ENCODE measurements around the gene PKNOX2. TPM values are rescaled to one million over a fixed set of nuclear protein-coding genes. Genes with fewer than 3 reads are reported as not detected.

PKNOX2 gene
- total RNA-seq, 1 donor, result under 0.01 TPM

DNA sequence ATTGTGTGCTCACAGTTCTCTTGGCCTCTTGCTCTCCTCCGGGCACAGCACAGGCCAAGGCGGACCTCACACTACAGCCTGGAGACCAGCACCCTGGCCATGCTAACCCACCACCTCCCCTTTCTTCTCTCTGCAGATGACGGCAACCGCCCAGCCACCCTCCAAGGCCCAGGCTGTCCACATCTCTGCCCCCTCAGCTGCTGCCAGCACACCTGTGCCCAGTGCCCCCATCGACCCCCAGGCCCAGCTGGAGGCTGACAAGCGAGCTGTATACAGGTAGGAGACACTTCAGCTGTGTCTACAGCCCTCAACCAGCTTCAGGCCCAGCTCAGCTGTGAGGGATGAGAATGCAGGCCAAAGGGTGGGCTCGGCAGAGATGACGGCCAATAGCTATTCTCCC, 203.2 kb downstream of the PKNOX2 start:
- Histone ChIP-seq H3K4me3 (ENCODE audit: insufficient read depth, low read length) (no peak overlapping the region), H3K27me3 (ENCODE audit: insufficient read depth, low read length) (peaks cover 11% of the 10 kb centered on the region), H4K20me1 (ENCODE audit: insufficient read depth, low read length) (no peaks in the 10 kb centered on the region), H3K27ac (ENCODE audit: low read depth, low read length) (no peak overlapping the region), H3K4me2 (ENCODE audit: insufficient read depth, low read length) (no peak overlapping the region), H3K9me3 (ENCODE audit: low read depth, low read length) (no peaks in the 10 kb centered on the region), H3K36me3 (ENCODE audit: insufficient read depth, low read length) (no peaks in the 10 kb centered on the region), H3K4me1 (ENCODE audit: insufficient read depth, low read length) (peaks cover 12% of the 10 kb centered on the region), H3K79me2 (ENCODE audit: insufficient read depth, low read length) (no peaks in the 10 kb centered on the region), H2AFZ (ENCODE audit: low read length) (no peak overlapping the region)
- no peak for DNase-seq (ENCODE audit: insufficient read length, low spot score, missing footprints)
- TF ChIP-seq CTCF (IDR thresholded peaks at IDR 0.05; ENCODE audit: extremely low read depth, low read depth, low read length), result no peak

DNA sequence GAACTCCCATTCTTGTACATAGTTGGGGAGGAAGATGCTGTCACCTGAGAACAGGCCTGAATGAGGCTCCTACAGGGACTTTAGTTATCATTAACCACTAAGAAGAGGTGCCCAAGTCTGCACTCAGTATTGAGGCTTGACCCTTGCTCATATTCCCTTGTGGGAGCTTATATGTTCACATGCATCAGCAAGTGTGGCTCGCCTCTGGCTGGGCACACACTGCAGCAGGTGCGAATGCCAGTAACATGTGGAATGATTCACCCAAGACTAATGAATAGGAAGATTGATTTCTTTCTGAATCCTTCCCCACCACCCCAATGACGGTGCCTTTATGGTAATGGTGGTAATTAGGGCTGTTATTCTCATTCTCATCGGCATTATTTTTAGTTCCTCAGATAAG, 204.2 kb downstream of the PKNOX2 start:
- no peaks in the 10 kb centered on the region for H4K20me1 ChIP-seq (ENCODE audit: insufficient read depth, low read length)
- peaks cover 13% of the 10 kb centered on the region for H3K27me3 ChIP-seq (ENCODE audit: insufficient read depth, low read length)
- no peak overlapping the region for H3K4me2 ChIP-seq (ENCODE audit: insufficient read depth, low read length)
- TF ChIP-seq CTCF (IDR thresholded peaks at IDR 0.05; ENCODE audit: extremely low read depth, low read depth, low read length), result no peak
- no peak overlapping the region for H3K27ac ChIP-seq (ENCODE audit: low read depth, low read length)
- DNase-seq (ENCODE audit: insufficient read length, low spot score, missing footprints), result no peak
- H3K79me2 ChIP-seq (ENCODE audit: insufficient read depth, low read length), result no peaks in the 10 kb centered on the region
- H3K4me1 ChIP-seq (ENCODE audit: insufficient read depth, low read length), result peaks cover 15% of the 10 kb centered on the region
- no peaks in the 10 kb centered on the region for H3K36me3 ChIP-seq (ENCODE audit: insufficient read depth, low read length)
- no peaks in the 10 kb centered on the region for H3K9me3 ChIP-seq (ENCODE audit: low read depth, low read length)
- H3K4me3 ChIP-seq (ENCODE audit: insufficient read depth, low read length), result no peak overlapping the region
- no peak overlapping the region for H2AFZ ChIP-seq (ENCODE audit: low read length)

- no peak overlapping the region for H2AFZ ChIP-seq (ENCODE audit: low read length)
- H3K36me3 ChIP-seq (ENCODE audit: insufficient read depth, low read length), result no peaks in the 10 kb centered on the region
- no peak for DNase-seq (ENCODE audit: insufficient read length, low spot score, missing footprints)
- peaks cover 11% of the 10 kb centered on the region for H3K4me1 ChIP-seq (ENCODE audit: insufficient read depth, low read length)
- no peaks in the 10 kb centered on the region for H3K9me3 ChIP-seq (ENCODE audit: low read depth, low read length)
- H3K27me3 ChIP-seq (ENCODE audit: insufficient read depth, low read length), result peaks cover 13% of the 10 kb centered on the region
- H3K79me2 ChIP-seq (ENCODE audit: insufficient read depth, low read length), result no peaks in the 10 kb centered on the region
- H3K4me2 ChIP-seq (ENCODE audit: insufficient read depth, low read length), result no peak overlapping the region
- no peak overlapping the region for H3K27ac ChIP-seq (ENCODE audit: low read depth, low read length)
- no peak overlapping the region for H3K4me3 ChIP-seq (ENCODE audit: insufficient read depth, low read length)
- no peak for TF ChIP-seq CTCF (IDR thresholded peaks at IDR 0.05; ENCODE audit: extremely low read depth, low read depth, low read length)
- H4K20me1 ChIP-seq (ENCODE audit: insufficient read depth, low read length), result no peaks in the 10 kb centered on the region
These were observed 205.3 kb downstream of the PKNOX2 start for GRCh38 chr11:125369808-125370207.

- peaks cover 14% of the 10 kb centered on the region for H3K4me1 ChIP-seq (ENCODE audit: insufficient read depth, low read length)
- H3K4me3 ChIP-seq (ENCODE audit: insufficient read depth, low read length), result no peak overlapping the region
- no peak overlapping the region for H3K27ac ChIP-seq (ENCODE audit: low read depth, low read length)
- no peak for DNase-seq (ENCODE audit: insufficient read length, low spot score, missing footprints)
- H3K4me2 ChIP-seq (ENCODE audit: insufficient read depth, low read length), result no peak overlapping the region
- no peaks in the 10 kb centered on the region for H3K9me3 ChIP-seq (ENCODE audit: low read depth, low read length)
- no peaks in the 10 kb centered on the region for H3K36me3 ChIP-seq (ENCODE audit: insufficient read depth, low read length)
- H4K20me1 ChIP-seq (ENCODE audit: insufficient read depth, low read length), result no peaks in the 10 kb centered on the region
- TF ChIP-seq CTCF (IDR thresholded peaks at IDR 0.05; ENCODE audit: extremely low read depth, low read depth, low read length), result no peak
- peaks cover 13% of the 10 kb centered on the region for H3K27me3 ChIP-seq (ENCODE audit: insufficient read depth, low read length)
- H2AFZ ChIP-seq (ENCODE audit: low read length), result no peak overlapping the region
- no peaks in the 10 kb centered on the region for H3K79me2 ChIP-seq (ENCODE audit: insufficient read depth, low read length)
These were observed 206.2 kb downstream of the PKNOX2 start for GRCh38 chr11:125370561-125371389.

All from osteoblast (primary cell).